Gastroesophageal sphincter (tissue), 4 donors: ENCODE data around the gene ARMC8. TPM values are rescaled to one million over a fixed set of nuclear protein-coding genes. Genes with fewer than 3 reads are reported as not detected.

Experiments
- ATAC-seq: fragments of 150-250 bp; one replicate; pipeline ENCODE4 v1.9.1; 2016; ENCODE audit warnings: mild to moderate bottlenecking, moderate library complexity
- H3K27ac ChIP-seq, 4 donors: fragments of 200-600 bp; sonication (generic) in 3 of 4; 1 replicate in 3 of 4; 2 replicates in 1 of 4; pipeline ENCODE4 v1.5.1; 2016 to 2019
- H3K27me3 ChIP-seq: fragments of 200-600 bp; sonication (generic); one replicate; pipeline ENCODE4 v1.5.1; 2019
- H3K36me3 ChIP-seq, 2 donors: fragments of 200-600 bp; sonication (generic); one replicate each; pipeline ENCODE4 v1.5.1; 2019; ENCODE audit warnings: control low read depth in 1 of 2
- H3K4me1 ChIP-seq, 3 donors: fragments of 200-600 bp; sonication (generic); 1 replicate in 2 of 3; 2 replicates in 1 of 3; pipeline ENCODE4 v1.5.1; 2016 to 2019; ENCODE audit warnings: control low read depth in 2 of 3
- H3K4me3 ChIP-seq, 2 donors: fragments of 200-600 bp; sonication (generic); one replicate each; pipeline ENCODE4 v1.5.1; 2019; ENCODE audit warnings: mild to moderate bottlenecking in 1 of 2, moderate library complexity in 1 of 2
- H3K9me3 ChIP-seq, 3 donors: fragments of 200-600 bp; sonication (generic); one replicate each; pipeline ENCODE4 v1.5.1; 2017 to 2019; ENCODE audit warnings: control low read depth in 2 of 3
- EP300 ChIP-seq: sonication (generic); formaldehyde crosslinking; IDR thresholded peaks from one replicate; pipeline ENCODE4 v1.6.1; 2017; ENCODE audit warnings: antibody characterized with exemption, mild to moderate bottlenecking
- POLR2A ChIP-seq, 2 donors: fragments of 450-650 bp; IDR thresholded peaks; one replicate each; pipeline ENCODE4 v1.6.1; 2017; ENCODE audit warnings: antibody characterized with exemption in 2 of 2, mild to moderate bottlenecking in 2 of 2, moderate library complexity in 1 of 2
- POLR2AphosphoS5 ChIP-seq: sonication (generic); formaldehyde crosslinking; IDR thresholded peaks from one replicate; pipeline ENCODE4 v1.6.1; 2017; ENCODE audit warnings: antibody characterized with exemption
- WGBS, 2 donors: methylation state at CpG; one replicate each; pipeline ENCODE4 v1.1.5; 2018; ENCODE audit warnings: low coverage in 1 of 2; 5-methylcytosine and 5-hydroxymethylcytosine counted together
- total RNA-seq, 4 donors: library from RNA; depleted of rRNA; stranded (reverse); fragments of >200 nt; gene quantifications; one replicate each; pipeline ENCODE4 v1.1.0, GENCODE V29; 2016
- TF ChIP-seq, protein P1 (sequence below), 4 experiments: fragments of 200-600 bp in 2 of 4; fragments of 450-650 bp in 2 of 4; sonication (generic) in 1 of 4; IDR thresholded peaks; one replicate each; pipeline ENCODE4 v1.5.1; 2017 to 2019; ENCODE audit warnings: antibody characterized with exemption in 4 of 4, mild to moderate bottlenecking in 2 of 4, moderate library complexity in 2 of 4

Gene ARMC8
- total RNA-seq, 4 donors from 2014 or later = 76.0 to 102 (median 91.6) TPM

DNA sequence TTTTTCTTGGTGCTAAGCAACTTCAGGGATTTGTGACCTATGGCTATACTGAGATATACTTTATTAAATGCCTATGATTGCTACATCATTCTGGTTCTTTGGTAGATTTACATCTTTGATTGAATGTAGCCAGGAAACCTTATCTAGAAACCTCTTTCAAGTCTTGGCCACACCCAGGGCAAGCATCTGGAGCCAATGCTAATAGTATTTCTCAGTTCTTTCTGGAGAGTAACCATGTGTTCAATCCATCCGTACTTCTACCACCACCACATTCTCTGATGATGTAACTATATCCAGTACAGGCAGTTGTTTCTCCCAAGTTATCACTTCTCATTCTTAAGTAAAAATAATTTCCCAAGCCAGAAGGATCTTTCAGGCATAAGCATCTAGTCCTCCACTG is 73.5 kb downstream of the ARMC8 start:
- no peak for TF ChIP-seq POLR2AphosphoS5
- no peak for TF ChIP-seq POLR2A (IDR thresholded peaks at IDR 0.05)
- no peak for TF ChIP-seq EP300
- TF ChIP-seq, protein P1, sequence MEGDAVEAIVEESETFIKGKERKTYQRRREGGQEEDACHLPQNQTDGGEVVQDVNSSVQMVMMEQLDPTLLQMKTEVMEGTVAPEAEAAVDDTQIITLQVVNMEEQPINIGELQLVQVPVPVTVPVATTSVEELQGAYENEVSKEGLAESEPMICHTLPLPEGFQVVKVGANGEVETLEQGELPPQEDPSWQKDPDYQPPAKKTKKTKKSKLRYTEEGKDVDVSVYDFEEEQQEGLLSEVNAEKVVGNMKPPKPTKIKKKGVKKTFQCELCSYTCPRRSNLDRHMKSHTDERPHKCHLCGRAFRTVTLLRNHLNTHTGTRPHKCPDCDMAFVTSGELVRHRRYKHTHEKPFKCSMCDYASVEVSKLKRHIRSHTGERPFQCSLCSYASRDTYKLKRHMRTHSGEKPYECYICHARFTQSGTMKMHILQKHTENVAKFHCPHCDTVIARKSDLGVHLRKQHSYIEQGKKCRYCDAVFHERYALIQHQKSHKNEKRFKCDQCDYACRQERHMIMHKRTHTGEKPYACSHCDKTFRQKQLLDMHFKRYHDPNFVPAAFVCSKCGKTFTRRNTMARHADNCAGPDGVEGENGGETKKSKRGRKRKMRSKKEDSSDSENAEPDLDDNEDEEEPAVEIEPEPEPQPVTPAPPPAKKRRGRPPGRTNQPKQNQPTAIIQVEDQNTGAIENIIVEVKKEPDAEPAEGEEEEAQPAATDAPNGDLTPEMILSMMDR (IDR thresholded peaks at IDR 0.05) = no peak
- Histone ChIP-seq H3K4me1 (no peaks in the 10 kb centered on the region), H3K4me3 (no peak overlapping the region), H3K36me3 (peaks cover 0 to 54% of the 10 kb centered on the region in 2 donors), H3K27me3 (no peaks in the 10 kb centered on the region), H3K27ac (no peak overlapping the region), H3K9me3 (no peaks in the 10 kb centered on the region)
- ATAC-seq = no peak
- WGBS, 2 donors = 44 to 54% methylated on average over 1 of the region's 1 CpG

DNA sequence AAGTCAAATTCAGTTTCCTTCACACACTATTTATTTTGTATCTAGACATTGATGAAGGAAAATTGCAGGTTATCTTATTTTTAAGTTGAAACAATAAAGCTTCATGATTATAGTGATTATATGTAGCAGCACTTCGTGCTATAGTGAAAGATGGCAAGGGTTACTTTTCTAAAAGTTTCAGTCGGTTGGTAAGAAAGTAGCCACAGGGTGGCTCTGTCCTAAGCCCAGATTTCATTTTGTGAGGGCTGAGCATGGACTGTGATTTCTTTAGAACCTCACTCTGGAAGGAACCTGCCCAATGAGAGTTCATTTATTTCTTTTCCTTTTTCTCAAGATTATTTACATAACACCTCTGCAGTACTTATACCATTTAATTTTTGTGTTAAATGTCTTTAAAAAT is 76.0 kb downstream of the ARMC8 start:
- WGBS, 2 donors = 35 to 53% methylated on average over 2 of the region's 2 CpGs
- H3K4me3 ChIP-seq = no peak overlapping the region
- no peaks in the 10 kb centered on the region for H3K27me3 ChIP-seq
- no peaks in the 10 kb centered on the region for H3K4me1 ChIP-seq
- H3K36me3 ChIP-seq = peaks cover 0 to 78% of the 10 kb centered on the region in 2 donors
- TF ChIP-seq POLR2AphosphoS5 (no peak), POLR2A (IDR thresholded peaks at IDR 0.05) (no peak), EP300 (no peak)
- TF ChIP-seq, protein P1 (IDR thresholded peaks at IDR 0.05) = no peak
- ATAC-seq = no peak
- no peak overlapping the region for H3K27ac ChIP-seq
- H3K9me3 ChIP-seq = no peaks in the 10 kb centered on the region

DNA sequence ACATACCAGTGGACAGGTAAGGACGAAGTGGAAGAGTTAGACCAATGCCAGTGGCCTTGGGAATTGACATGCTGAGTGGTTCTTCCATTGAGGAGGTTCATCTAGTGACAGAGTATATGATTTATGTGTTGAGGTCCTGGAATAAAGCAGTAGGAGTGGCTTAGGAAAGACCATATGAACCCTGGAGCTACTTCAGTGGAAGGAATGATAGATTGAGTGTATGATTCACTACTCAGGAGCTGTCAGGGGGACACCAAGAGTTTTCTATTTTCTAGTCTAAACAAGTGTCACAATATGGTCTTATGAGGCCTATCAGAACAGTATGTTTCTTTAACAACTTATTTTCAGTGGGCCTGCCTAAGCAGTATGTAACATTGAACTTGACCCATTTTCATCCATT is 78.6 kb downstream of the ARMC8 start:
- Histone ChIP-seq H3K36me3 (peaks cover 0 to 78% of the 10 kb centered on the region in 2 donors), H3K4me1 (no peaks in the 10 kb centered on the region), H3K4me3 (no peak overlapping the region), H3K27ac (no peak overlapping the region), H3K9me3 (no peaks in the 10 kb centered on the region), H3K27me3 (no peaks in the 10 kb centered on the region)
- TF ChIP-seq POLR2A (IDR thresholded peaks at IDR 0.05) (no peak), EP300 (no peak)
- TF ChIP-seq, protein P1 (IDR thresholded peaks at IDR 0.05) = no peak
- ATAC-seq = no peak
- 83 to 90% methylated on average over 1 of the region's 1 CpG for WGBS, 2 donors

DNA sequence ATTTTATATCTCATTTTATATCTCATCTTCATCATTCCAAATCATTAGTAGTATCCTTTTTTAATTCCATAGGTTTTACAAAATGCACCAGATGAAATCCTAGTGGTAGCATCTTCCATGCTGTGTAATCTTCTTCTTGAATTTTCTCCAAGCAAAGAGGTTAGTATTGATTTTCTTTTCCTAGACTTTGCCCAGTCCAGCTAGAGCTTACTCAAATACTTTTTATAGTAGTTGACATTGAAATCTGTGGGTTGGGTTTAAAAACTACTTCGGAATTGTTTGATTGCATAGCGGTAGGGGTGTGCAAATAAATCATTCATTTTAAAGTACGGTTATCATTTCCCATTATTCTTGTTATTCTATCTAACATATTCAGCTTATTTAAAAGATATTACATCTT is 80.0 kb downstream of the ARMC8 start:
- Histone ChIP-seq H3K9me3 (no peaks in the 10 kb centered on the region), H3K27ac (no peak overlapping the region), H3K27me3 (no peaks in the 10 kb centered on the region), H3K4me3 (no peak overlapping the region), H3K36me3 (peaks cover 0 to 91% of the 10 kb centered on the region in 2 donors), H3K4me1 (no peaks in the 10 kb centered on the region)
- TF ChIP-seq, protein P1 (IDR thresholded peaks at IDR 0.05) = no peak
- TF ChIP-seq EP300 = no peak
- no peak for TF ChIP-seq POLR2AphosphoS5
- no peak for TF ChIP-seq POLR2A (IDR thresholded peaks at IDR 0.05)
- 90 to 97% methylated on average over 3 of the region's 3 CpGs for WGBS, 2 donors
- ATAC-seq = no peak

DNA sequence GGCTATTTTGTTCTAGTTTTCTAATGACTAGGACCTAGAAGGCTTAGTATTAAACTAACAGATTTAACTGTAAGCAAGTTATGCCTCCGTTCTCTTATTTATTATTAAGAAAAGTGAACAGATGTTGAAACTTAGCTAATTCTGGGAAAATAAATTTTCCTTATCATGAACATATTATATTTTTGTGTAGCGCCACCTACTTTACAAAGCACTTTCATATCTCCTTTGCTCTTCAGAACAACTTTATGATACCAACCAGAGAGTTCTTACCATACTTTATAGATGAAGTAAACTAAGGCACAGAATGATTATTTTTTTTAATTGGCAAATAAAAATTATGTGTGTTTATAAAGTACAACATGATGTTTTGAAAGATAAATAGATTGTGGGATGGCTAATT is 83.1 kb downstream of the ARMC8 start:
- ATAC-seq = no peak
- WGBS, 2 donors = 90% methylated on average over 2 of the region's 2 CpGs
- peaks cover 0 to 99% of the 10 kb centered on the region in 2 donors for H3K36me3 ChIP-seq

More for the DNA sequence above, 83.1 kb downstream of the ARMC8 start:
- Histone ChIP-seq H3K27ac (no peak overlapping the region), H3K4me1 (no peaks in the 10 kb centered on the region), H3K27me3 (no peaks in the 10 kb centered on the region), H3K4me3 (no peak overlapping the region), H3K9me3 (no peaks in the 10 kb centered on the region)
- TF ChIP-seq POLR2A (IDR thresholded peaks at IDR 0.05) = no peak
- TF ChIP-seq, protein P1 (IDR thresholded peaks at IDR 0.05) = no peak
- no peak for TF ChIP-seq POLR2AphosphoS5
- no peak for TF ChIP-seq EP300
